ENCODE measurements around the gene PDZRN4. TPM values are rescaled to one million over a fixed set of nuclear protein-coding genes. Genes with fewer than 3 reads are reported as not detected.

The PDZRN4 gene
- total RNA-seq, 1 donor = not detected

DNA sequence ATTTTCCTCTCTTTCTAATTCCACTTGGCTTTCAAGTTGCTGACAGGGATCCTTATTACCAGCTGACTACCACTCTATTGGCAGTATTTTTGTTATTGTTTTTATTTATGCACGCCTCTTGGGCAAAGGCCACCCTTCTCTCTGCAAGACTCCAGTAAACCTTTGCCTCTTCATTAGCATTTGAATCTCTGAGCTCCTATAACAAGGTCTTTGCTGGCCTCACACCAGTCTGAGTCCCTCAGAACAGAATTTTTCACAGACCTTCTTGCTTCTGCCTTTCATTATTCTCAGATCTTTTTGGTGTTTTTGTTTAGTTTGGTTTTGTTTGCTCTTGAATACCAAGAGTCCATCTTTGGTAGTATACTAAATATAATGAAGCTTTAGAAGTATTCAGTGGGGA is 145.9 kb downstream of the PDZRN4 start:
- Histone ChIP-seq H3K4me2 (ENCODE audit: insufficient read depth, low read length) (no peak overlapping the region), H3K27ac (ENCODE audit: low read depth, low read length) (no peak overlapping the region), H2AFZ (ENCODE audit: low read length) (no peak overlapping the region), H3K79me2 (ENCODE audit: insufficient read depth, low read length) (no peaks in the 10 kb centered on the region), H3K27me3 (ENCODE audit: insufficient read depth, low read length) (no peaks in the 10 kb centered on the region), H3K9me3 (ENCODE audit: low read depth, low read length) (no peaks in the 10 kb centered on the region), H3K4me1 (ENCODE audit: insufficient read depth, low read length) (no peaks in the 10 kb centered on the region), H4K20me1 (ENCODE audit: insufficient read depth, low read length) (no peaks in the 10 kb centered on the region), H3K4me3 (ENCODE audit: insufficient read depth, low read length) (no peak overlapping the region), H3K36me3 (ENCODE audit: insufficient read depth, low read length) (no peaks in the 10 kb centered on the region)
- TF ChIP-seq, protein P1, sequence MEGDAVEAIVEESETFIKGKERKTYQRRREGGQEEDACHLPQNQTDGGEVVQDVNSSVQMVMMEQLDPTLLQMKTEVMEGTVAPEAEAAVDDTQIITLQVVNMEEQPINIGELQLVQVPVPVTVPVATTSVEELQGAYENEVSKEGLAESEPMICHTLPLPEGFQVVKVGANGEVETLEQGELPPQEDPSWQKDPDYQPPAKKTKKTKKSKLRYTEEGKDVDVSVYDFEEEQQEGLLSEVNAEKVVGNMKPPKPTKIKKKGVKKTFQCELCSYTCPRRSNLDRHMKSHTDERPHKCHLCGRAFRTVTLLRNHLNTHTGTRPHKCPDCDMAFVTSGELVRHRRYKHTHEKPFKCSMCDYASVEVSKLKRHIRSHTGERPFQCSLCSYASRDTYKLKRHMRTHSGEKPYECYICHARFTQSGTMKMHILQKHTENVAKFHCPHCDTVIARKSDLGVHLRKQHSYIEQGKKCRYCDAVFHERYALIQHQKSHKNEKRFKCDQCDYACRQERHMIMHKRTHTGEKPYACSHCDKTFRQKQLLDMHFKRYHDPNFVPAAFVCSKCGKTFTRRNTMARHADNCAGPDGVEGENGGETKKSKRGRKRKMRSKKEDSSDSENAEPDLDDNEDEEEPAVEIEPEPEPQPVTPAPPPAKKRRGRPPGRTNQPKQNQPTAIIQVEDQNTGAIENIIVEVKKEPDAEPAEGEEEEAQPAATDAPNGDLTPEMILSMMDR (IDR thresholded peaks at IDR 0.05; ENCODE audit: extremely low read depth, low read depth, low read length) = no peak
- DNase-seq (ENCODE audit: insufficient read length, low spot score, missing footprints) = no peak

DNA sequence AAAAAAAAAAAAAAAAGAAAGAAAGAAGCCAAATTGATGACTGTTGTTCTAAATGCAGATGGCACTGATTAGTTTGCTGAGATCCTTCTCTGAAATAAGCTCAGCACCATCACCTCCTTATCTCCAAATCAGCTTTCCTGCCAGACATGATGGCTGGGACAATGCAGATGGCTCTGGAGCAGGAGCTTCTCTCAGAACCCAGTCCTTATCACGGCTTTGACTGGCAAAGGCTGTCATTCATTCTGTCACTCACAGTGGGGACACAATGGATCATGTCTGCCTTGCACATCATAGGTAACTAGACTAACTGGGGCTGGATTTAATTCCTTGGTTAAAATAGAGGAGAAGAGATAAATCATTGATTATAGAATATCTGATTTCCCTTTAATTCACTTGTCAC is 146.3 kb downstream of the PDZRN4 start:
- H3K27me3 ChIP-seq (ENCODE audit: insufficient read depth, low read length) = no peaks in the 10 kb centered on the region
- H3K79me2 ChIP-seq (ENCODE audit: insufficient read depth, low read length) = no peaks in the 10 kb centered on the region
- no peak overlapping the region for H3K4me2 ChIP-seq (ENCODE audit: insufficient read depth, low read length)
- no peaks in the 10 kb centered on the region for H3K9me3 ChIP-seq (ENCODE audit: low read depth, low read length)
- DNase-seq (ENCODE audit: insufficient read length, low spot score, missing footprints) = no peak
- H3K4me3 ChIP-seq (ENCODE audit: insufficient read depth, low read length) = no peak overlapping the region
- H3K4me1 ChIP-seq (ENCODE audit: insufficient read depth, low read length) = no peaks in the 10 kb centered on the region
- no peaks in the 10 kb centered on the region for H3K36me3 ChIP-seq (ENCODE audit: insufficient read depth, low read length)
- no peaks in the 10 kb centered on the region for H4K20me1 ChIP-seq (ENCODE audit: insufficient read depth, low read length)
- no peak overlapping the region for H2AFZ ChIP-seq (ENCODE audit: low read length)
- TF ChIP-seq, protein P1 (IDR thresholded peaks at IDR 0.05; ENCODE audit: extremely low read depth, low read depth, low read length) = no peak
- H3K27ac ChIP-seq (ENCODE audit: low read depth, low read length) = no peak overlapping the region

DNA sequence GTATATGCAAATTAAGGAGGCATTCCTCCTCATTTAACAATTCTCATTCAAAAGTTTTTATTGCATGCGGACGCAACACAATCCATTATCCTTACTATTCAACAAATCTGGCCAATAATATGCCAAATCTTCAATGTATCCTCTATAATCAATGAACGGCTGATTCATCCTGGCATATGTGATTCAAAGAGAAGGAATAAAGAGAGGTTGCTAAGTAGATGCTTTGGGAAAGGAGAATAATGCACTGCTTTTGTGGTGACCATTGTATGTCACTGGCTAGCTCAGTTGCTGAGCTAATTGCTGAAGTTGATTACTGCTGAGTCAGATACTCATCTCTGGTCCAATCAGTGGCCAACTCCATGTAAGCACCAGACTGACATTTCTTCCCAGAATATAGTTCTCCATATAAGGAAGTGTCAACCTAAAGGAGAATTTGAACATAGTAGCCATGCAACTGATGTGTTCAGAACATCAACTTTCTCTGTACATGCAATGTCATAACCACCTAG is 148.0 kb downstream of the PDZRN4 start:
- TF ChIP-seq, protein P1 (IDR thresholded peaks at IDR 0.05; ENCODE audit: extremely low read depth, low read depth, low read length) = no peak
- H3K4me2 ChIP-seq (ENCODE audit: insufficient read depth, low read length) = no peak overlapping the region
- H3K4me3 ChIP-seq (ENCODE audit: insufficient read depth, low read length) = no peak overlapping the region
- no peaks in the 10 kb centered on the region for H4K20me1 ChIP-seq (ENCODE audit: insufficient read depth, low read length)
- H3K9me3 ChIP-seq (ENCODE audit: low read depth, low read length) = no peaks in the 10 kb centered on the region
- H3K27me3 ChIP-seq (ENCODE audit: insufficient read depth, low read length) = no peaks in the 10 kb centered on the region
- no peak overlapping the region for H2AFZ ChIP-seq (ENCODE audit: low read length)
- H3K36me3 ChIP-seq (ENCODE audit: insufficient read depth, low read length) = no peaks in the 10 kb centered on the region
- DNase-seq (ENCODE audit: insufficient read length, low spot score, missing footprints) = no peak
- no peaks in the 10 kb centered on the region for H3K4me1 ChIP-seq (ENCODE audit: insufficient read depth, low read length)
- H3K27ac ChIP-seq (ENCODE audit: low read depth, low read length) = no peak overlapping the region
- H3K79me2 ChIP-seq (ENCODE audit: insufficient read depth, low read length) = no peaks in the 10 kb centered on the region

DNA sequence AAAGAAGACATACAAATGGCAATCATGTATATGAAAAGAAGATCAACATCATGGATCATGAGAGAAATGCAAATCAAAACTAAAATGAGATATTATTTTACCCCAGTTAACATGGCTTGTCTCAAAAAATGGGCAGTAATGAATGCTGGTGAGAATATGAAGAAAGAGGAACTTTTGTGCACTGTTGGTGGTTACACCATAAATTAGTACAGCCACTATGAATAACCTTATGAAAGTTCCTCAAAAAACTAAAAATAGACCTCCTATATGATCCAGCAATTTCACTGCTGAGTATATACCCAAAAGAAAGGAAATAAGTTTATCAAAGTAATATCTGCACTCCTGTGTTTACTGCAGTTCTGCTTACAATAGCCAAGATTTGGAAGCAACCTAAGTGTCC is 151.7 kb downstream of the PDZRN4 start:
- no peak overlapping the region for H3K4me3 ChIP-seq (ENCODE audit: insufficient read depth, low read length)
- H3K4me2 ChIP-seq (ENCODE audit: insufficient read depth, low read length) = no peak overlapping the region
- H3K27ac ChIP-seq (ENCODE audit: low read depth, low read length) = no peak overlapping the region
- H4K20me1 ChIP-seq (ENCODE audit: insufficient read depth, low read length) = no peaks in the 10 kb centered on the region
- no peaks in the 10 kb centered on the region for H3K27me3 ChIP-seq (ENCODE audit: insufficient read depth, low read length)
- no peaks in the 10 kb centered on the region for H3K36me3 ChIP-seq (ENCODE audit: insufficient read depth, low read length)
- DNase-seq (ENCODE audit: insufficient read length, low spot score, missing footprints) = no peak
- no peaks in the 10 kb centered on the region for H3K79me2 ChIP-seq (ENCODE audit: insufficient read depth, low read length)
- H2AFZ ChIP-seq (ENCODE audit: low read length) = no peak overlapping the region
- TF ChIP-seq, protein P1 (IDR thresholded peaks at IDR 0.05; ENCODE audit: extremely low read depth, low read depth, low read length) = no peak
- no peaks in the 10 kb centered on the region for H3K9me3 ChIP-seq (ENCODE audit: low read depth, low read length)
- no peaks in the 10 kb centered on the region for H3K4me1 ChIP-seq (ENCODE audit: insufficient read depth, low read length)
